Calu3 (cell line): ENCODE results near the gene ITPR2. TPM values are rescaled to one million over a fixed set of nuclear protein-coding genes. Genes with fewer than 3 reads are reported as not detected.

Experiments
- BruUV-seq: library from RNA; stranded (reverse); fragments of 400-500 nt; replicated peaks from 2 replicates; lab custom pipeline; 2021; lab: Mats Ljungman, UMichigan
- CTCF ChIA-PET: fragments of 300-600 bp; sonication (Branson Sonifier 250); formaldehyde crosslinking; loops from one replicate; lab custom pipeline; 2022; ENCODE audit warnings: antibody characterized with exemption; lab: Charles Lee
- DNase-seq: peaks from one replicate; pipeline ENCODE4 v3.0.0; 2022
- H3K27ac Mint-ChIP-seq: one replicate; pipeline ENCODE4 v1.8.0; 2022; ENCODE audit warnings: mixed read lengths; ENCODE audit not compliant: unreplicated experiment
- H3K27me3 Mint-ChIP-seq: one replicate; pipeline ENCODE4 v1.8.0; 2022; ENCODE audit warnings: mixed read lengths; ENCODE audit not compliant: unreplicated experiment
- H3K36me3 Mint-ChIP-seq: one replicate; pipeline ENCODE4 v1.8.0; 2022; ENCODE audit warnings: mild to moderate bottlenecking, moderate library complexity, mixed read lengths; ENCODE audit not compliant: insufficient read depth, unreplicated experiment
- H3K4me1 Mint-ChIP-seq: one replicate; pipeline ENCODE4 v1.8.0; 2022; ENCODE audit warnings: mild to moderate bottlenecking, low read depth, mixed read lengths; ENCODE audit not compliant: unreplicated experiment
- H3K4me3 Mint-ChIP-seq: one replicate; pipeline ENCODE4 v1.8.0; 2022; ENCODE audit warnings: mild to moderate bottlenecking, low read depth, moderate library complexity, mixed read lengths; ENCODE audit not compliant: unreplicated experiment
- H3K9me3 Mint-ChIP-seq: one replicate; pipeline ENCODE4 v1.8.0; 2022; ENCODE audit warnings: low read depth, mixed read lengths; ENCODE audit not compliant: unreplicated experiment
- CTCF ChIP-seq: fragments of 200-600 bp; IDR thresholded peaks from one replicate; pipeline ENCODE4 v1.8.0; 2022; ENCODE audit warnings: antibody characterized with exemption; ENCODE audit not compliant: unreplicated experiment
- intact Hi-C: fragments of 100-400 bp; cut with micrococcal nuclease; formaldehyde crosslinking; loops from one replicate; pipeline ENCODE4 v1.10.0; 2022; ENCODE audit not compliant: unreplicated experiment
- total RNA-seq: library from RNA; stranded (reverse); gene quantifications from 2 replicates; pipeline ENCODE4 v1.2.3, GENCODE V29; 2022

The ITPR2 gene
- total RNA-seq, 1 experiment from 2014 or later, result 2.5 TPM

- H3K36me3 Mint-ChIP-seq, result no peaks in the 10 kb centered on the region
- no peak overlapping the region for H3K4me3 Mint-ChIP-seq
- CTCF ChIA-PET, result interaction anchor here (1.4 kb wide), 1 partner anchor 51 kb away, joined by 3 read pairs; no protein-coding TSS in a partner anchor
- intact Hi-C loops, result loop anchor here (1.0 kb wide), 4 partner anchors 21 to 554 kb away; no protein-coding TSS in a partner anchor
- no peaks in the 10 kb centered on the region for H3K27me3 Mint-ChIP-seq
- H3K27ac Mint-ChIP-seq, result no peak overlapping the region
- H3K4me1 Mint-ChIP-seq, result peaks cover 27% of the 10 kb centered on the region
- TF ChIP-seq CTCF, result no peak
- DNase-seq, result no peak
- BruUV-seq, result no TSS peak
- no peaks in the 10 kb centered on the region for H3K9me3 Mint-ChIP-seq
Measured at GRCh38 chr12:26651036-26651435, 182.0 kb downstream of the ITPR2 start.

- Mint-ChIP-seq H3K4me1 (peaks cover 34% of the 10 kb centered on the region), H3K9me3 (no peaks in the 10 kb centered on the region), H3K27ac (no peak overlapping the region), H3K36me3 (no peaks in the 10 kb centered on the region), H3K27me3 (no peaks in the 10 kb centered on the region), H3K4me3 (no peak overlapping the region)
- CTCF ChIA-PET, result no interaction called here
- intact Hi-C loops, result no loop called here
- no peak for TF ChIP-seq CTCF
- no TSS peak for BruUV-seq
- no peak for DNase-seq
Measured at GRCh38 chr12:26648999-26649398, 184.0 kb downstream of the ITPR2 start.

GRCh38 chr12:26648584-26648983 is 184.4 kb downstream of the ITPR2 start:
- H3K4me3 Mint-ChIP-seq, result no peak overlapping the region
- no peak for TF ChIP-seq CTCF
- BruUV-seq, result no TSS peak
- no peaks in the 10 kb centered on the region for H3K27me3 Mint-ChIP-seq
- no peak overlapping the region for H3K27ac Mint-ChIP-seq
- peaks cover 35% of the 10 kb centered on the region for H3K4me1 Mint-ChIP-seq
- no peaks in the 10 kb centered on the region for H3K9me3 Mint-ChIP-seq
- peak; percentile 18 for DNase-seq
- H3K36me3 Mint-ChIP-seq, result no peaks in the 10 kb centered on the region
- CTCF ChIA-PET, result no interaction called here
- intact Hi-C loops, result no loop called here

GRCh38 chr12:26648066-26648465 is 184.9 kb downstream of the ITPR2 start:
- Mint-ChIP-seq H3K4me3 (no peak overlapping the region), H3K27me3 (no peaks in the 10 kb centered on the region), H3K9me3 (no peaks in the 10 kb centered on the region), H3K27ac (no peak overlapping the region), H3K36me3 (no peaks in the 10 kb centered on the region), H3K4me1 (peaks cover 35% of the 10 kb centered on the region)
- no peak for DNase-seq
- BruUV-seq, result no TSS peak
- CTCF ChIA-PET, result no interaction called here
- TF ChIP-seq CTCF, result no peak
- intact Hi-C loops, result no loop called here
